Measurements from ENCODE around the gene CDH5. TPM values are rescaled to one million over a fixed set of nuclear protein-coding genes. Genes with fewer than 3 reads are reported as not detected.

The CDH5 gene
- total and polyA plus RNA-seq, 2 donors = 44.0 to 55.8 TPM

DNA sequence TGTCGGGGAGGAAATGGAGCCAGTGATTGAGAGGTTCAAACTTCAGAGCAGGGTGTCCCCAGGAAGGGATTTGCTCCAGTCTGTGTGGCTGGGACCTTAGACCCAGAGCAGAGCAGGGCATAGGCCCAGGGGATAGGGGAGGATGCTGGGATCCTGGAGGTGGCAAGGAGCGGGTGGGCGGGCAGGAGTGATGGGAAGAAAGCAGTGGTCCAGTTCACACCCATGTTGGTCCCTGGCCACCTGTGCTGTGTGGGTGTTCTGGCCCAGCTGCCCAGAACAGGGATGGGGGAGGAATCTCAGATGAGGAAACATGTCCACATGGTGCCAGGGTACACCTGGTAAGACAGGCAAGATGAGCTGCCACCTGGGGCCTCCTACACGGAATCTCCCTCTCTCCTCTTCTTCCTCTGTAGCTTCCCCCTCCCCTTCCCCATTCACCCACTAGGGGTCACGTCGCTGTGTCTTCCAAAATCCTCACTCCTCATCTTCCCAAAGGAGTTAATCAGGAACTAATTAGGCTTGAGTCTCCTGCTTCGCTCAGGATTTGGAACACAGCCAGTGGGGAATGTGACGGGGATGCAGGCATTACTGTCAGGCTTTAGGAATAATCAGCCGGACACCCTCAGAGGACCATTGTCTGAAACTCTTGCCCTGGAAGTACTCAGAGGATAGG lies 62.9 kb downstream of the CDH5 start:
- Histone ChIP-seq H3K36me3 (ENCODE audit: insufficient read depth) (no peaks in the 10 kb centered on the region), H3K4me1 (ENCODE audit: insufficient read depth) (no peaks in the 10 kb centered on the region), H3K4me3 (ENCODE audit: low read depth, low read length) (no peak overlapping the region), H3K27ac (ENCODE audit: low read depth) (no peak overlapping the region)
- 63% methylated on average over 9 of the region's 9 CpGs for WGBS
- no peak for DNase-seq (ENCODE audit: extremely low spot score)

DNA sequence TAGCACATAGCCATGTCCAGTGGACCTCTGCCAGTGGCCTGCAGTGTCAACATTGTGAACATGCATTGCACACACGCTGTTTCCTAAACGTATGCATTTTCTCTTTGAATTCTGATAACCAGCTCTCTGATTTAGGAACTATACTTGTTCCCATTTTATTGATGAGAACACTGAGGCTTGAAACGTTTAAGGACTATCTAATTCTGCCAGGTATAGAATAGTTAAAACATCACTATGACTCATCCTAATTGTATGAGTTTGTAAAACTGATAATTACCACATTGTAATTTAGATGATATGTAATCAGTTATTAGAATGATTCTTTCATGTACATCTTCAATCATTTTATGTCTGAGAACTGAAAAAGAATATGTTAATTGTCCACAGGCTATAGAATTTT lies 63.7 kb downstream of the CDH5 start:
- H3K4me3 ChIP-seq (ENCODE audit: low read depth, low read length) = no peak overlapping the region
- 72% methylated on average over 3 of the region's 3 CpGs for WGBS
- no peak for DNase-seq (ENCODE audit: extremely low spot score)
- H3K4me1 ChIP-seq (ENCODE audit: insufficient read depth) = no peaks in the 10 kb centered on the region
- no peak overlapping the region for H3K27ac ChIP-seq (ENCODE audit: low read depth)
- H3K36me3 ChIP-seq (ENCODE audit: insufficient read depth) = no peaks in the 10 kb centered on the region

DNA sequence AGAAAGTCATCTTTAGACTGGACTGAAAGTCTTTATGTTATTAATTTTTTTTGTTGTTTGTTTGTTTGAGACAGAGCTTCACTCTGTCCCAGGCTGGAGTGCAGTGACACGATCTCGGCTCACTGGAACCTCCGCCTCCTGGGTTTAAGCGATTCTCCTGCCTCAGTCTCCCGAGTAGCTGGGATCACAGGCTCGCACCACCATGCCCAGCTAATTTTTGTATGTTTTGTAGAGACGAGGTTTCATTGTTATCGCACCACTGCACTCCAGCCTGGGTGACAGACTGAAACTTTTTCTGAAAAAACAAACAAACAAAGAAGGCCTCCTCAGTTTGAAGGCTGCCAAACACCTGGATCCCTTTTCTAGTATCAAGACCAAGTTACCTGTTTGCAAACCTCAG lies 65.3 kb downstream of the CDH5 start:
- 85% methylated on average over 8 of the region's 8 CpGs for WGBS
- Histone ChIP-seq H3K36me3 (ENCODE audit: insufficient read depth) (no peaks in the 10 kb centered on the region), H3K4me3 (ENCODE audit: low read depth, low read length) (no peak overlapping the region), H3K4me1 (ENCODE audit: insufficient read depth) (no peaks in the 10 kb centered on the region), H3K27ac (ENCODE audit: low read depth) (no peak overlapping the region)
- DNase-seq (ENCODE audit: extremely low spot score) = no peak

DNA sequence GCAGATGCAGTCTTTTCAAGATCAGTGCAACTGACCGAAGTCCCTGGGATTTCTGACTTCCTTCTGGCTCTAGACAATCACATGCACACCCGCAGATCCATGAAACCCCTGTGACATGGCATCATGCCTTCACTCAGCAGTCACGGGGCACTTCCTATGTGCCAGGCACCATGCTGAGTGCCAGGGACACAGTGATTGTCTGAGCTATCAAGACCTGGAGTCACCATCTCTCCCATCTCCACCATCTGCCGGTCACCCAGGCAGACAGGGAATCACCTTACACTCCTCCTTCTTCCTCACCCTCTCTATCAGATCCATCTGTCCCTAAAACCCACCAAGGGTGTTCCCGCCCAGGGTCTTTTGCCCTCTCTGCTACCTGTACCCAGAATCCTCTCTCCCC lies 65.9 kb downstream of the CDH5 start:
- Histone ChIP-seq H3K36me3 (ENCODE audit: insufficient read depth) (no peaks in the 10 kb centered on the region), H3K4me3 (ENCODE audit: low read depth, low read length) (no peak overlapping the region), H3K4me1 (ENCODE audit: insufficient read depth) (no peaks in the 10 kb centered on the region), H3K27ac (ENCODE audit: low read depth) (no peak overlapping the region)
- WGBS = 87% methylated on average over 5 of the region's 5 CpGs
- no peak for DNase-seq (ENCODE audit: extremely low spot score)

DNA sequence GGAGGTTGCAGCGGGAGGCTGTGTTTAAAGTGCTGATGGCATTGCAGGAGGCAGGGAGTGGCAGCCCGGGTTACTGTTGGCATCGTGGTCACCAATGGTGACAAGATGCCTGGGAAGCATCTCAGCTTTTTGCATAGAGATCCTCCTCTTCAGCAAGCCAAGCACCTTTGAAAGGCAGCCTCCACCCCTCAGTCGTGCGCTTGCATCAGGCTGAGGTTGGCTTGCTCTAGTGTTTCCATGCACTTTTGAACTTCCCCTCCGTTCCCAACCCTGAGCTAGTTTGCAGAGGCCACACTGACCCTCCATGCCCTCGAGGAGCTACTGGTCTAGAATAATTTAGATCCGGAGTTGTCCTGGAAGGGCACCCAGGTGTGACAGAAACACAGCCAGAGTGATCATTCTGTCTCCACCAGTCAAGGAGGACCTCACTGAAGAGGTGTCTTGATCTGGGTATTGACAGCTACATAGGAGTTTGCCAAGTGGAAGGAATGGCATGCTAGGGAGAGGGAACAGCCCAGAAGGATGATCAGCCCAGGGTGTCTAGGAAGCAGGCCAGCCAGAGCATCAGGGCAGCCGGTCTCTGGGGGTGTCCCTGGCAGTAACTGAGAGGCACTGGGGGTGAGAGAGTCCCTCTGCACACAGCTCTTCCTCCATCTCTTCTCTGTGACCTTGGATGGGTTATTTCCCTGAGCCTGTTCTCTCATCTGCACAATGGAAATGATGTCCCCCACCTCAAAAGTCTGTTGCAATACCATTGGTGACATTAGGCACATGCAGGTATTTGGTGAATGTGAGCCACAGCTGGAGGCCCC lies 68.3 kb downstream of the CDH5 start:
- H3K4me3 ChIP-seq (ENCODE audit: low read depth, low read length) = no peak overlapping the region
- no peak for DNase-seq (ENCODE audit: extremely low spot score)
- WGBS = 83% methylated on average over 9 of the region's 9 CpGs
- no peaks in the 10 kb centered on the region for H3K4me1 ChIP-seq (ENCODE audit: insufficient read depth)
- H3K27ac ChIP-seq (ENCODE audit: low read depth) = no peak overlapping the region
- no peaks in the 10 kb centered on the region for H3K36me3 ChIP-seq (ENCODE audit: insufficient read depth)

DNA sequence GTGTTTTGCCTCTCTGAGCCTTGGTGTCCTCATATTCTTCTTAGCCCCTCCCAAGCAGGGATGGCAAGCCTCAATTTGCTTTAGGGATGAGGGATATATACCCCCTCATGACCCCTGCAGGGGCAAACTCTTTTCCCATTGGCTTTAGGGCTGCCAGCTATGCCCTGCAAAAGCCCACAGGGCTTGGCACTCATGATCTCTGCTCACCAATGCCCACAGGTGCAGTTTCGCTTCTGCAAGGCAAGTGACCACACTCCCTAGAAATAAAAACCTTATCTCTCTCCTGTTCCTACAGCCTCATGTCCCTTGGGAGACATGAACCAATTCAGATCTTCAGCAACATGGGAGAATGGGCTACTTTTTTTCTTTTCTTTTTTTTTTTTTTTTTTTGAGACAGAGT lies 69.4 kb downstream of the CDH5 start:
- Histone ChIP-seq H3K4me3 (ENCODE audit: low read depth, low read length) (no peak overlapping the region), H3K27ac (ENCODE audit: low read depth) (no peak overlapping the region), H3K36me3 (ENCODE audit: insufficient read depth) (no peaks in the 10 kb centered on the region), H3K4me1 (ENCODE audit: insufficient read depth) (no peaks in the 10 kb centered on the region)
- 93% methylated on average over 1 of the region's 1 CpG for WGBS
- DNase-seq (ENCODE audit: extremely low spot score) = no peak

DNA sequence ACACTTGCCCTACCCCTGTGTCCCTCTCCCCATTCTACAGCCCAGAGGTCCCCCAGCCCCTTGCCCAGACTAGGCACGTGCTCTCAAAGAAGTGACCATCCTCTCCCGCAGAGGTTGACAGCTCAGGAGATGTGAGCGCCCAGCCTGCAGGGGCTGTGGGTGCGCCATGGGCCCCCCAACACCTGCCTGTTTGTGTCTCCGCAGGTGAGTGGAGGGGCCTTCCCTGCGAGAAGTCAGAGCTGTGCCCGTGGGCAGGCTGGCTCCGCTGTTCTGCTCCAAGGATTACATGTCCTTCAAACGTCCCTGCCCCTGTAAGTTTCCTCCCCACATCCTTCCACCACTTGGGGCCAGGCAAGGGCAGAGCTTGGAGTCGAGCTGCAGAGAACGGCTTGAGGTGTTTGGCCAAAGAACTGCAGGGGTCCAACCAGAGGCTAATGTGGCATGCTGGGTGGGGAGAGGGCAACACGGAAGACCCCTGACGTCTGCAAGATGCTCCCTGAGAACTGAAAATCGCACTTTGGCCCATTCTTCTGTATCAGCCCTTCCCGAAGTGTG lies 71.0 kb downstream of the CDH5 start:
- H3K4me1 ChIP-seq (ENCODE audit: insufficient read depth) = no peaks in the 10 kb centered on the region
- DNase-seq (ENCODE audit: extremely low spot score) = no peak
- WGBS = 76% methylated on average over 15 of the region's 15 CpGs
- no peak overlapping the region for H3K4me3 ChIP-seq (ENCODE audit: low read depth, low read length)
- H3K36me3 ChIP-seq (ENCODE audit: insufficient read depth) = no peaks in the 10 kb centered on the region
- no peak overlapping the region for H3K27ac ChIP-seq (ENCODE audit: low read depth)

DNA sequence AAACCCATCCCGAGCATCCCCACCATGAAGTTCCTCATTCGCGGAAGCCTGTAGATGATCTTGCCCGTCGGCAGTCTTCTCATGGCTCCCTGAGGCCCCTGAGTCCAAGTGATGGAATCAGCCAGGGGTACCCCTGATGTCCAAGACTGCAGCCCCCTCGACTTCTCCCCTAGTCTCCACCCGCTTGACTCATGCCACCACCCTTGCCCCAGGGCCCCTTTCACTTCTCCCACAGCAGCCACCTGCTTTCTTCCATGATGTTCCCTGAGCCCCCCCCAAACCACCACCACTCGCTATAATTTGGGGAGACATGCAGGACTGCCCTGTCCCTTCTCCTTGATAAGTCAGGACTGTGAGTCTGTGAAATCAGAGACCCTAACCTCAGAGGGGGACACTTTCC lies 72.0 kb downstream of the CDH5 start:
- Histone ChIP-seq H3K27ac (ENCODE audit: low read depth) (no peak overlapping the region), H3K4me1 (ENCODE audit: insufficient read depth) (no peaks in the 10 kb centered on the region), H3K36me3 (ENCODE audit: insufficient read depth) (no peaks in the 10 kb centered on the region), H3K4me3 (ENCODE audit: low read depth, low read length) (no peak overlapping the region)
- DNase-seq (ENCODE audit: extremely low spot score) = no peak
- 80% methylated on average over 8 of the region's 8 CpGs for WGBS

DNA sequence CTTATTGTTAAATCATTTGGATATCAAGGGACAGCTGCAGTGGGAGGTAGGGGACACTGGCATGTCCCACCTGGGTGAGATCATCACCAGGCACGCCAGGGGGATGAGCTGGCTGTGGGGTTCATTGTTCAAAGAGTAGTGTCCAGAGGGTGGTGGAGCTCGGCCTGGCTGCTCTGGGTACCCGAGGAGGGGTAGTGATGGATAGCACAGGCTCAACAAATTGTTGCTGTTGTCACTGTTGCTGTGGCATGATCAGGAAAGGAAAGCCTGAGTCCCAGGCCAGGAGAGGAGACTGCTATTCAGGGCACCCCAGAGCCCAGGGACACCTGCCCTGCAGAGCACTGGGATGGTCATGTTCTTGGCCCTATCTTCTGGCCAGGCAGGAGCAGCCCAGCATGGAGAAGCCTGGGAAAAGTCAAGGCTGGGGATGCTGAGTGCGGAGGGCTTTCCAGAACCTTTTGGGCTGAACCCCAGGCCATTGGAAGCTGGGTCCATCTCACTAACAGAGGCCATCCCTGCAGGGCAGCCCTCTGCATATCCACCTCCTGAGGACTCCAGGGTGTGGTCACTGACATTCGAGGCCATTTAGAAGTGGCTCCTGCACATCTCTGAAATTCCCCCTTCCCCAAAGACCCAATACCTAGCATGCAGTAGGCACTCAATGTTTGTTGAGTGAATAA lies 72.7 kb downstream of the CDH5 start:
- no peak overlapping the region for H3K4me3 ChIP-seq (ENCODE audit: low read depth, low read length)
- H3K36me3 ChIP-seq (ENCODE audit: insufficient read depth) = no peaks in the 10 kb centered on the region
- WGBS = 84% methylated on average over 5 of the region's 5 CpGs
- H3K4me1 ChIP-seq (ENCODE audit: insufficient read depth) = no peaks in the 10 kb centered on the region
- no peak for DNase-seq (ENCODE audit: extremely low spot score)
- H3K27ac ChIP-seq (ENCODE audit: low read depth) = no peak overlapping the region

DNA sequence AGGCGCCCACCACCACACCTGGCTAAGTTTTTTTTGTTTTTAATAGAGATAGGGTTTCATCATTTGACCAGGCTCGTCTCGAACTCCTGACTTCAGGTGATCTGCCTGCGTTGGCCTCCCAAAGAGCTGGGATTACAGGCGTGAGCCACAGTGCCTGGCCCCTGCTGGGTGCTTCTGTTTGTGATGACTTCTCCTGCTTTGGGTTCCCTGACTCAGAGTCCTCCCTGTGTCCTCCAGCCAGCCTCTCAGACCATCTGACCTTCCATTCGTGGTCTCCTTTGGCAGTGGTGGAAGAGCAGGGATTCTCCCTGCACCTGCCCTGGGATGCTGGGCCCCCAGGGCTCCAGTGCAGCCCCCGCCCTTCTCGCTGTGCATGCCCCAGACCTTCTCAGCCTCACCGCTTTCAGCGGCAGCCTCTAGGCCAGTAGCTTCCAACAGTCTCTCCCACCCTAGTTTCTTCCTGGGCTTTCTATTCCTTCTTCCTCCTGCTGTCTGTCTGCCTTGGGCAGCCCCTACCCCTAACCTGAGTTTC lies 73.8 kb downstream of the CDH5 start:
- Histone ChIP-seq H3K27ac (ENCODE audit: low read depth) (no peak overlapping the region), H3K4me1 (ENCODE audit: insufficient read depth) (no peaks in the 10 kb centered on the region), H3K36me3 (ENCODE audit: insufficient read depth) (no peaks in the 10 kb centered on the region), H3K4me3 (ENCODE audit: low read depth, low read length) (no peak overlapping the region)
- no peak for DNase-seq (ENCODE audit: extremely low spot score)
- 88% methylated on average over 10 of the region's 10 CpGs for WGBS

DNA sequence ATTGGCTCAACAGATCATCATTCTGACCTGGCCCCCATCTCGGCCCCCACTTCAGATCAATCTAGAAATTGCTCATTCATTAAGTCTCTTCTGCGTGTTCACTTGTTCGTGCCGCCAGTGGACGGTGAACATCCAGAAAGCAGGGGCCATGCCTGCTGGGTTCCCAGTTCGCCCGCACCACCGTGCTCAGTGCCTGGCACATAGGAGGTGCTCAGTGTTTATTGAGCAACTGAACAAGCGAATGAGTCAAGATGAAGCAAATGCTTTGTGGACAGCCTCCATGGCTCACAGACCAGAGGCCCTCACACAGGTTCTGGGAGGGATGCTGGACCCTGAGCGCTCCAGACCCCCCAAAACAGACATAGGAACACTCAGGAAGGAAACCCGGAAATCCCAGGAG lies 74.5 kb downstream of the CDH5 start:
- no peak for DNase-seq (ENCODE audit: extremely low spot score)
- WGBS = 93% methylated on average over 11 of the region's 11 CpGs

DNA sequence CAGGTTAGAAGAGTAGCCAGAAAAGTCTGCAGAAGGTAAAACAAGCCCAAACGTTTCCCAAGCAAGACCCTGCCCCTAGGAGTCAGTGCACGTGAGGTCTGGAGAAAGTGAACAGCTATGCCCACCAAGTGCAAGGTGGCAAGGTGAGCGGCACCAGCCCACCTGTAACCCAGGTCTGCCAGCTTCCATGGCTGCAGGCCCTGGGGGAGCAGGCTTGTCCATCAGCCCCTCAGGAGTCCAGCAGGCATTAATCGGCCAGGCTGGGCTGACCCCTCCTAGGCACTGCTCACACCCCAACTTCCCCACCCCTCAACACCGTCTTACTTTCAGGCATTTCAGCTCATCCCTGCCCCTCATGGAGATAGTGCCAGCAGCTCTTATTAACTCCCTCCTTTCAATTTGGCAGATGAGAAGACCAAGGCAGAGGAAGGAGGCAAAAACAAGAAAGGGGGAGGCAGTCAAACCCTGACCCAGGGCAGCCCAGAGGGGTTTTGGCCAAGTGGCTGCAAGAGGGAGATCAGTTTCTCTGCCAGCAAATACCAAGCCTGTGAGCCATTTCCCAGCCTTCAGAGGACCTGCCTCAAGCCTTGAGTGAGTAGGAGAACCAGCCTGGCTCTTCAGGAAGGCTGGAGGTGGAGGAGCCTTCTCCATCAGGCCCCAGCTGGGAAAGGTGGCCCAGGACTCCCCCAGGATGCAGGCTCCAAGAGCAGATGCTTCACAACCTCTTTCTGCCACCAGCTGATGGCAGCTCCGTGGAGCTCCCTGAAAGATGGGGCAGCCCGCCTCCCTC lies 75.3 kb downstream of the CDH5 start:
- WGBS = 77% methylated on average over 7 of the region's 7 CpGs
- Histone ChIP-seq H3K36me3 (ENCODE audit: insufficient read depth) (no peaks in the 10 kb centered on the region), H3K27ac (ENCODE audit: low read depth) (no peak overlapping the region), H3K4me1 (ENCODE audit: insufficient read depth) (no peaks in the 10 kb centered on the region), H3K4me3 (ENCODE audit: low read depth, low read length) (no peak overlapping the region)
- no peak for DNase-seq (ENCODE audit: extremely low spot score)

More for the DNA sequence above, 74.5 kb downstream of the CDH5 start:
- Histone ChIP-seq H3K4me3 (ENCODE audit: low read depth, low read length) (no peak overlapping the region), H3K36me3 (ENCODE audit: insufficient read depth) (no peaks in the 10 kb centered on the region), H3K4me1 (ENCODE audit: insufficient read depth) (no peaks in the 10 kb centered on the region), H3K27ac (ENCODE audit: low read depth) (no peak overlapping the region)

Measured in urinary bladder (tissue), 4 donors.